Adrenal gland (tissue), 5 donors: ENCODE data around the gene HOXA5.

ENCODE experiments used
- CTCF ChIP-seq, 6 experiments: fragments of 450-650 bp in 4 of 6; fragments of 200-600 bp in 2 of 6; sonication (generic) in 1 of 6; IDR thresholded peaks; 1 replicate in 5 of 6; 2 replicates in 1 of 6; pipeline versions ENCODE4 v1.5.1 to v1.8.0; 2016 to 2021; ENCODE audit warnings: antibody characterized with exemption in 6 of 6, mild to moderate bottlenecking in 2 of 6, moderate library complexity in 1 of 6
- POLR2A ChIP-seq, 2 donors: fragments of 450-650 bp; IDR thresholded peaks; one replicate each; pipeline ENCODE4 v1.6.1; 2017; ENCODE audit warnings: antibody characterized with exemption in 2 of 2, mild to moderate bottlenecking in 2 of 2, moderate library complexity in 1 of 2
- donor health status: DM: no; HTN: no; CAD: no.

- TF ChIP-seq POLR2A (IDR thresholded peaks at IDR 0.05) (no peak), CTCF (IDR thresholded peaks at IDR 0.05) (no peak)
Observed at GRCh38 chr7:27160145-27160545, 16.7 kb upstream of the HOXA5 start.
